Glutamatergic neuron (in vitro differentiated cells): ENCODE results near the gene UIMC1. TPM values are rescaled to one million over a fixed set of nuclear protein-coding genes. Genes with fewer than 3 reads are reported as not detected.
"Not testable (repeated sequence)": the region's sequence is repeated elsewhere in the genome, so short reads cannot be mapped to it uniquely, and the experiment has no call there.

Experiments
- DNase-seq: peaks from one replicate; pipeline ENCODE4 v3.0.0; 2022
- H3K27ac Mint-ChIP-seq: one replicate; pipeline ENCODE4 v1.8.0; 2020; ENCODE audit warnings: mild to moderate bottlenecking, mixed read lengths, inconsistent platforms; ENCODE audit not compliant: unreplicated experiment
- H3K27me3 Mint-ChIP-seq: one replicate; pipeline ENCODE4 v1.8.0; 2020; ENCODE audit warnings: mild to moderate bottlenecking, moderate library complexity, mixed read lengths, inconsistent platforms; ENCODE audit not compliant: unreplicated experiment
- H3K36me3 Mint-ChIP-seq: one replicate; pipeline ENCODE4 v1.8.0; 2020; ENCODE audit warnings: mild to moderate bottlenecking, mixed read lengths, inconsistent platforms; ENCODE audit not compliant: unreplicated experiment
- H3K4me1 Mint-ChIP-seq: one replicate; pipeline ENCODE4 v1.8.0; 2020; ENCODE audit warnings: mild to moderate bottlenecking, low read depth, mixed read lengths, inconsistent platforms; ENCODE audit not compliant: unreplicated experiment
- H3K4me3 Mint-ChIP-seq: one replicate; pipeline ENCODE4 v1.8.0; 2020; ENCODE audit warnings: mild to moderate bottlenecking, mixed read lengths, inconsistent platforms; ENCODE audit not compliant: unreplicated experiment
- H3K9me3 Mint-ChIP-seq: one replicate; pipeline ENCODE4 v1.8.0; 2020; ENCODE audit warnings: mild to moderate bottlenecking, moderate library complexity, mixed read lengths, inconsistent platforms; ENCODE audit not compliant: unreplicated experiment
- total RNA-seq: library from RNA; stranded (reverse); fragmentation: NEBNext Ultra II Directional; extraction: Animal tissue kit (Norgen Biotek cat#: 25700); gene quantifications from one replicate; pipeline ENCODE4 v1.2.1, GENCODE V29; 2021; ENCODE audit not compliant: unreplicated experiment
- TF ChIP-seq, protein P1 (sequence below): fragments of 200-600 bp; sonication (generic); IDR thresholded peaks from one replicate; pipeline ENCODE4 v1.5.0; 2021; ENCODE audit not compliant: partially characterized antibody, unreplicated experiment

UIMC1 gene
- total RNA-seq, 1 donor from 2014 or later = 38.5 TPM

DNA sequence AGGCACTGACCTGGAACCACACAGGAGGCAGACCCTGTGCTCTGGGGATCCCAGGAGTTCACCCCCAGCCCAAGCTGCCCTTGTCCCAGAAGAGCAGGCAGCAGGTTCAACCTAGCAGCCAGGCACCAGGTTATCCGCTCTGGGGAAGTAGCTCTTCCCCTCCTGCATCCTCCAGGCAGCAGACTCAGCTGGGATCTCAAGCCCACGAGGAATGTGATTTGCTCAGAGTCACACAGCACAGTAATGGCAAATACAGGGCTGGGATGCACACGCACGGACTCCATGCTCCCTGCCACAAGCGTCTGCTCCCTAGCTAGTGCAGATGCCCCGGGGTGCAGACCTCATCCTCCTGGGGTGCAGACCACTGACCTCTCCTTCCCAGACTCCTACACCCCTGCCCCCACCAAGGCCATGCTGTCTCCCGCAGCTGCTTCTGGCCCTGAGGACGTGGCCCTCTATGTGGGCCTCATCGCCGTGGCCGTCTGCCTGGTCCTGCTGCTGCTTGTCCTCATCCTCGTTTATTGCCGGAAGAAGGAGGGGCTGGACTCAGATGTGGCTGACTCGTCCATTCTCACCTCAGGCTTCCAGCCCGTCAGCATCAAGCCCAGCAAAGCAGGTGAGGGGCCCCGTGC, 132.9 kb downstream of the UIMC1 start:
- TF ChIP-seq, protein P1, sequence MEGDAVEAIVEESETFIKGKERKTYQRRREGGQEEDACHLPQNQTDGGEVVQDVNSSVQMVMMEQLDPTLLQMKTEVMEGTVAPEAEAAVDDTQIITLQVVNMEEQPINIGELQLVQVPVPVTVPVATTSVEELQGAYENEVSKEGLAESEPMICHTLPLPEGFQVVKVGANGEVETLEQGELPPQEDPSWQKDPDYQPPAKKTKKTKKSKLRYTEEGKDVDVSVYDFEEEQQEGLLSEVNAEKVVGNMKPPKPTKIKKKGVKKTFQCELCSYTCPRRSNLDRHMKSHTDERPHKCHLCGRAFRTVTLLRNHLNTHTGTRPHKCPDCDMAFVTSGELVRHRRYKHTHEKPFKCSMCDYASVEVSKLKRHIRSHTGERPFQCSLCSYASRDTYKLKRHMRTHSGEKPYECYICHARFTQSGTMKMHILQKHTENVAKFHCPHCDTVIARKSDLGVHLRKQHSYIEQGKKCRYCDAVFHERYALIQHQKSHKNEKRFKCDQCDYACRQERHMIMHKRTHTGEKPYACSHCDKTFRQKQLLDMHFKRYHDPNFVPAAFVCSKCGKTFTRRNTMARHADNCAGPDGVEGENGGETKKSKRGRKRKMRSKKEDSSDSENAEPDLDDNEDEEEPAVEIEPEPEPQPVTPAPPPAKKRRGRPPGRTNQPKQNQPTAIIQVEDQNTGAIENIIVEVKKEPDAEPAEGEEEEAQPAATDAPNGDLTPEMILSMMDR = no peak
- Mint-ChIP-seq H3K36me3 (no peaks in the 10 kb centered on the region), H3K9me3 (peaks cover 22% of the 10 kb centered on the region), H3K4me3 (no peak overlapping the region), H3K27ac (peak overlapping the region; percentile 94), H3K27me3 (peaks cover 36% of the 10 kb centered on the region), H3K4me1 (peaks cover 22% of the 10 kb centered on the region)
- no peak for DNase-seq

DNA sequence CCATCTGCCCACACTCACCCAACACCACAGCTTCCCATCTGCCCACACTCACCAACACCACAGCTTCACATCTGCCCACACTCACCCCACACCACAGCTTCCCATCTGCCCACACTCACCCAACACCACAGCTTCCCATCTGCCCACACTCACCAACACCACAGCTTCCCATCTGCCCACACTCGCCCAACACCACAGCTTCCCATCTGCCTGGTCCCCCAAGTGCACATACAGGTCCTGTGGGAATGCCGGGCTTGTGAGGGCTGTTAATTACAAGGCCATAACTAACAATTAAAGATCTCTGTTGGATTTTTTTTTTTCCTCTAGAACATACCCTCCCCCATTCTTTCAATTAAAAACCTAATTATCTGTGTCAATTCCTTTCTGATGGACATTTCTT, 133.6 kb downstream of the UIMC1 start:
- H3K27me3 Mint-ChIP-seq = peaks cover 33% of the 10 kb centered on the region

DNA sequence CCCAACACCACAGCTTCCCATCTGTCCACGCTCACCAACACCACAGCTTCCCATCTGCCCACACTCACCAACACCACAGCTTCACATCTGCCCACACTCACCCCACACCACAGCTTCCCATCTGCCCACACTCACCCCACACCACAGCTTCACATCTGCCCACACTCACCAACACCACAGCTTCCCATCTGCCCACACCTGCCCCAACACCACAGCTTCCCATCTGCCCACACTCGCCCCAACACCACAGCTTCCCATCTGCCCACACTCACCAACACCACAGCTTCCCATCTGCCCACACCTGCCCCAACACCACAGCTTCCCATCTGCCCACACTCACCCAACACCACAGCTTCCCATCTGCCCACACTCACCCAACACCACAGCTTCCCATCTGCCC, 134.0 kb downstream of the UIMC1 start:
- Mint-ChIP-seq H3K27me3 (peaks cover 33% of the 10 kb centered on the region), H3K9me3 (peaks cover 22% of the 10 kb centered on the region), H3K4me1 (peaks cover 22% of the 10 kb centered on the region), H3K27ac (peak overlapping the region; percentile 80)
- H3K36me3 Mint-ChIP-seq, DNase-seq, H3K4me3 Mint-ChIP-seq: not testable (repeated sequence)

More for the DNA sequence above, 133.6 kb downstream of the UIMC1 start:
- H3K36me3 Mint-ChIP-seq, H3K4me3 Mint-ChIP-seq: not testable (repeated sequence)
- DNase-seq = peak; percentile 60
- Mint-ChIP-seq H3K4me1 (peaks cover 22% of the 10 kb centered on the region), H3K27ac (peak overlapping the region; percentile 94), H3K9me3 (peaks cover 22% of the 10 kb centered on the region)

- H3K9me3 Mint-ChIP-seq = peaks cover 18% of the 10 kb centered on the region
- not testable (repeated sequence) for H3K36me3 Mint-ChIP-seq, DNase-seq, H3K4me3 Mint-ChIP-seq, H3K27ac Mint-ChIP-seq
- H3K4me1 Mint-ChIP-seq = peaks cover 31% of the 10 kb centered on the region
- H3K27me3 Mint-ChIP-seq = peaks cover 31% of the 10 kb centered on the region
These were observed 135.9 kb downstream of the UIMC1 start for GRCh38 chr5:176870644-176871043.

DNA sequence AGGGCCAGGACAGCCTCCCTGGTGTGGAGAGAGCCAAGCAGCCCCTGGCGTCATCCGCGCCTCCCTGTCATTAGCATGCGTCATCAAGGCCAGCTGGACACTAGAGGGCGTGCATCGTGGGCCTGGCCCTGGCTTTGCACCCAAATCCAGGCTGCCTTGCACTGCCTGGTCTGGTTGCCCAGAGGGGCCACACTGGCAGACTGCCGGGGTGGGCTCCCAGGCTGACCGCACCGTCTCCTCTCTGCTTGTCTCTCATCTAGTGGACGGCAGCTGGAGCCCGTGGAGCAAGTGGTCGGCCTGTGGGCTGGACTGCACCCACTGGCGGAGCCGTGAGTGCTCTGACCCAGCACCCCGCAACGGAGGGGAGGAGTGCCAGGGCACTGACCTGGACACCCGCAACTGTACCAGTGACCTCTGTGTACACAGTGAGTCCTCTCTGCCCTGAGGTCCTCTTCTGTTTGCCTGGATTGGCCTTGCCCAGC, 136.4 kb downstream of the UIMC1 start:
- H3K9me3 Mint-ChIP-seq = peaks cover 13% of the 10 kb centered on the region
- DNase-seq = no peak
- no peaks in the 10 kb centered on the region for H3K36me3 Mint-ChIP-seq
- H3K27me3 Mint-ChIP-seq = peaks cover 30% of the 10 kb centered on the region
- peaks cover 26% of the 10 kb centered on the region for H3K4me1 Mint-ChIP-seq
- TF ChIP-seq, protein P1 = no peak
- H3K4me3 Mint-ChIP-seq = no peak overlapping the region
- H3K27ac Mint-ChIP-seq = no peak overlapping the region

- H3K4me3 Mint-ChIP-seq = no peak overlapping the region
- peaks cover 10% of the 10 kb centered on the region for H3K9me3 Mint-ChIP-seq
- H3K27ac Mint-ChIP-seq = no peak overlapping the region
- TF ChIP-seq, protein P1 = no peak
- peaks cover 26% of the 10 kb centered on the region for H3K27me3 Mint-ChIP-seq
- H3K36me3 Mint-ChIP-seq = no peaks in the 10 kb centered on the region
- H3K4me1 Mint-ChIP-seq = peaks cover 20% of the 10 kb centered on the region
- no peak for DNase-seq
These were observed 137.0 kb downstream of the UIMC1 start for GRCh38 chr5:176869501-176870109.
